ENCODE results near the gene USP40. TPM values are rescaled to one million over a fixed set of nuclear protein-coding genes. Genes with fewer than 3 reads are reported as not detected.

Gene USP40
- polyA plus RNA-seq, 1 donor (not counting 4 experiments of a cell fraction or from before 2014, with no cell fraction given): 37.3 TPM

GRCh38 chr2:233491326-233491725, 75.3 kb downstream of the USP40 start:
- Histone ChIP-seq H3K4me3 (ENCODE audit: control insufficient read depth in 2 of 3, extremely low read depth in 1 of 3, insufficient read depth in 2 of 3, low read depth in 1 of 3, low read length in 3 of 3) (peak overlapping the region in 1 of 3 experiments; percentile 28), H4K20me1 (ENCODE audit: control insufficient read depth, extremely low read depth, insufficient read depth, low read length) (no peaks in the 10 kb centered on the region), H3K36me3 (ENCODE audit: control insufficient read depth in 2 of 2, extremely low read depth in 1 of 2, insufficient read depth in 2 of 2, low read length in 2 of 2) (peaks cover 0 to 7% of the 10 kb centered on the region in 2 experiments), H2AFZ (ENCODE audit: control insufficient read depth, low read length) (no peak overlapping the region), H3K9me1 (ENCODE audit: control insufficient read depth, extremely low read depth, insufficient read depth, low read length) (no peaks in the 10 kb centered on the region), H3K4me1 (ENCODE audit: control insufficient read depth, extremely low read depth, insufficient read depth, low read length) (peaks cover 73% of the 10 kb centered on the region), H3K9ac (ENCODE audit: control insufficient read depth, extremely low read depth, insufficient read depth, low read length) (peak overlapping the region; percentile 65), H3K79me2 (ENCODE audit: control insufficient read depth, insufficient read depth, low read length) (no peaks in the 10 kb centered on the region), H3K27me3 (ENCODE audit: control insufficient read depth, extremely low read depth, insufficient read depth, low read length) (no peaks in the 10 kb centered on the region), H3K27ac (ENCODE audit: control insufficient read depth, insufficient read depth, low read length) (peak overlapping the region; percentile 96), H3K9me3 (ENCODE audit: control insufficient read depth, low read depth, low read length) (no peaks in the 10 kb centered on the region), H3K4me2 (ENCODE audit: control insufficient read depth, extremely low read depth, insufficient read depth, low read depth, low read length) (peak overlapping the region; percentile 73)
- no peak for TF ChIP-seq EZH2 (IDR thresholded peaks at IDR 0.05; ENCODE audit: low read length)
- TF ChIP-seq CTCF (optimal IDR thresholded peaks at IDR 0.05 in 1 of 3, IDR thresholded peaks at IDR 0.05 in 1 of 3, conservative IDR thresholded peaks at IDR 0.05 in 1 of 3; ENCODE audit: extremely low read depth in 1 of 3, insufficient read depth in 2 of 3, low read length in 3 of 3): no peak
- FAIRE-seq (peak; percentile 93), DNase-seq (ENCODE audit: low read depth, low spot score) (no peak)
- dilution Hi-C loops (cut with MboI; ENCODE audit: extremely low pct_ligation_motif_present, low sequenced_read_pairs): no loop called here

- TF ChIP-seq CTCF (optimal IDR thresholded peaks at IDR 0.05 in 1 of 3, IDR thresholded peaks at IDR 0.05 in 1 of 3, conservative IDR thresholded peaks at IDR 0.05 in 1 of 3; ENCODE audit: extremely low read depth in 1 of 3, insufficient read depth in 2 of 3, low read length in 3 of 3): no peak
- TF ChIP-seq EZH2 (IDR thresholded peaks at IDR 0.05; ENCODE audit: low read length): no peak
- dilution Hi-C loops (cut with MboI; ENCODE audit: extremely low pct_ligation_motif_present, low sequenced_read_pairs): no loop called here
- Histone ChIP-seq H3K9ac (ENCODE audit: control insufficient read depth, extremely low read depth, insufficient read depth, low read length) (peak overlapping the region; percentile 65), H3K79me2 (ENCODE audit: control insufficient read depth, insufficient read depth, low read length) (no peaks in the 10 kb centered on the region), H4K20me1 (ENCODE audit: control insufficient read depth, extremely low read depth, insufficient read depth, low read length) (no peaks in the 10 kb centered on the region), H3K4me2 (ENCODE audit: control insufficient read depth, extremely low read depth, insufficient read depth, low read depth, low read length) (peak overlapping the region; percentile 73), H3K9me1 (ENCODE audit: control insufficient read depth, extremely low read depth, insufficient read depth, low read length) (no peaks in the 10 kb centered on the region), H3K4me1 (ENCODE audit: control insufficient read depth, extremely low read depth, insufficient read depth, low read length) (peaks cover 78% of the 10 kb centered on the region), H3K4me3 (ENCODE audit: control insufficient read depth in 2 of 3, extremely low read depth in 1 of 3, insufficient read depth in 2 of 3, low read depth in 1 of 3, low read length in 3 of 3) (peak overlapping the region in 1 of 3 experiments; percentile 28), H3K36me3 (ENCODE audit: control insufficient read depth in 2 of 2, extremely low read depth in 1 of 2, insufficient read depth in 2 of 2, low read length in 2 of 2) (peaks cover 0 to 6% of the 10 kb centered on the region in 2 experiments), H3K27me3 (ENCODE audit: control insufficient read depth, extremely low read depth, insufficient read depth, low read length) (no peaks in the 10 kb centered on the region), H3K27ac (ENCODE audit: control insufficient read depth, insufficient read depth, low read length) (peak overlapping the region; percentile 96), H2AFZ (ENCODE audit: control insufficient read depth, low read length) (no peak overlapping the region), H3K9me3 (ENCODE audit: control insufficient read depth, low read depth, low read length) (no peaks in the 10 kb centered on the region)
- no peak for DNase-seq (ENCODE audit: low read depth, low spot score)
- FAIRE-seq: no peak
These were observed 75.8 kb downstream of the USP40 start for GRCh38 chr2:233490831-233491230.

Data from keratinocyte (primary cell).